CD14-positive monocyte (primary cell): ENCODE results near the gene PPP2R2D. TPM values are rescaled to one million over a fixed set of nuclear protein-coding genes. Genes with fewer than 3 reads are reported as not detected.
A peak's percentile ranks its signal among the peaks of the same experiment; 100 is the strongest.

ENCODE experiments used
- DNase-seq, 3 donors: peaks; one replicate each; pipeline ENCODE4 v3.0.0-alpha.2; 2011 to 2022
- H2AFZ ChIP-seq: 2 replicates; pipeline ENCODE4 v1.6.0; 2012; ENCODE audit warnings: mild to moderate bottlenecking, low read depth, low read length, inconsistent platforms; ENCODE audit not compliant: insufficient read depth, poor library complexity, severe bottlenecking
- H3K27ac ChIP-seq, 2 donors: 1 replicate in 1 of 2; 2 replicates in 1 of 2; pipeline ENCODE4 v1.5.1; 2012 to 2013; ENCODE audit warnings: low read length in 2 of 2, control low read depth in 1 of 2, inconsistent platforms in 1 of 2, low read depth in 1 of 2, mild to moderate bottlenecking in 1 of 2
- H3K27me3 ChIP-seq, 2 donors: one replicate each; pipeline versions ENCODE4 v1.6.0 to v1.6.1; 2011 to 2013; ENCODE audit warnings: low read length in 2 of 2; ENCODE audit not compliant: control insufficient read depth in 2 of 2, insufficient read depth in 2 of 2
- H3K36me3 ChIP-seq, 2 donors: replicated peaks in 1 of 2; 1 replicate in 1 of 2; 2 replicates in 1 of 2; pipeline versions ENCODE4 v1.5.1 to v1.6.1; 2012 to 2013; ENCODE audit warnings: low read length in 2 of 2, control low read depth in 1 of 2, inconsistent platforms in 1 of 2, mild to moderate bottlenecking in 1 of 2; ENCODE audit not compliant: insufficient read depth in 2 of 2, control insufficient read depth in 1 of 2
- H3K4me1 ChIP-seq, 2 donors: 1 replicate in 1 of 2; 2 replicates in 1 of 2; pipeline versions ENCODE4 v1.5.1 to v1.6.1; 2012 to 2013; ENCODE audit warnings: low read length in 2 of 2, control low read depth in 1 of 2, inconsistent platforms in 1 of 2, mild to moderate bottlenecking in 1 of 2, moderate library complexity in 1 of 2; ENCODE audit not compliant: insufficient read depth in 2 of 2, control insufficient read depth in 1 of 2
- H3K4me2 ChIP-seq: replicated peaks from 2 replicates; pipeline ENCODE3; 2012; ENCODE audit warnings: low read length, moderate library complexity, mild to moderate bottlenecking; ENCODE audit not compliant: poor library complexity, severe bottlenecking; ENCODE audit errors: extremely low read depth
- H3K4me3 ChIP-seq, 3 experiments: fragments of 200-600 bp in 1 of 3; sonication (generic) in 1 of 3; replicated peaks in 1 of 3; 1 replicate in 2 of 3; 2 replicates in 1 of 3; pipeline ENCODE4 v1.5.1; 2011 to 2013; ENCODE audit warnings: low read length in 3 of 3, mild to moderate bottlenecking in 3 of 3, control low read depth in 2 of 3, low read depth in 2 of 3, inconsistent platforms in 1 of 3, moderate library complexity in 1 of 3
- H3K79me2 ChIP-seq: 2 replicates; pipeline ENCODE4 v1.6.0; 2012; ENCODE audit warnings: mild to moderate bottlenecking, control low read depth, inconsistent platforms, low read length, moderate library complexity; ENCODE audit not compliant: insufficient read depth
- H3K9ac ChIP-seq: 2 replicates; pipeline ENCODE4 v1.6.0; 2017; ENCODE audit warnings: low read length, mild to moderate bottlenecking; ENCODE audit not compliant: insufficient read depth, poor library complexity, severe bottlenecking
- H3K9me3 ChIP-seq, 2 donors: replicated peaks in 1 of 2; 1 replicate in 1 of 2; 2 replicates in 1 of 2; pipeline versions ENCODE4 v1.5.1 to v1.6.1; 2012 to 2013; ENCODE audit warnings: low read length in 2 of 2, control low read depth in 1 of 2; ENCODE audit not compliant: control insufficient read depth in 1 of 2, insufficient read depth in 1 of 2
- H4K20me1 ChIP-seq: 2 replicates; pipeline ENCODE4 v1.6.0; 2012; ENCODE audit warnings: mild to moderate bottlenecking, low read length, control low read depth, moderate library complexity; ENCODE audit not compliant: insufficient read depth
- H3K27ac Mint-ChIP-seq, 7 donors: one replicate each; pipeline ENCODE4 v1.8.0; 2020; ENCODE audit warnings: mild to moderate bottlenecking in 7 of 7, mixed read lengths in 7 of 7, moderate library complexity in 6 of 7, inconsistent platforms in 2 of 7
- H3K27me3 Mint-ChIP-seq, 3 donors: one replicate each; pipeline ENCODE4 v1.8.0; 2021 to 2022; ENCODE audit warnings: low read depth in 3 of 3, mild to moderate bottlenecking in 3 of 3, mixed read lengths in 3 of 3, moderate library complexity in 3 of 3, inconsistent platforms in 1 of 3
- H3K36me3 Mint-ChIP-seq, 2 donors: one replicate each; pipeline ENCODE4 v1.8.0; 2020; ENCODE audit warnings: mixed read lengths in 2 of 2, inconsistent platforms in 1 of 2, mild to moderate bottlenecking in 1 of 2
- H3K4me1 Mint-ChIP-seq: one replicate; pipeline ENCODE4 v1.8.0; 2020; ENCODE audit warnings: mild to moderate bottlenecking, mixed read lengths
- H3K4me3 Mint-ChIP-seq, 2 donors: one replicate each; pipeline ENCODE4 v1.8.0; 2020; ENCODE audit warnings: mild to moderate bottlenecking in 2 of 2, mixed read lengths in 2 of 2, moderate library complexity in 1 of 2
- H3K9me3 Mint-ChIP-seq, 7 donors: one replicate each; pipeline ENCODE4 v1.8.0; 2020 to 2022; ENCODE audit warnings: mixed read lengths in 7 of 7, mild to moderate bottlenecking in 6 of 7, moderate library complexity in 6 of 7, inconsistent platforms in 2 of 7
- CTCF ChIP-seq: fragments of 200-600 bp; IDR thresholded peaks from one replicate; pipeline ENCODE4 v1.8.0; 2022; ENCODE audit warnings: antibody characterized with exemption, mild to moderate bottlenecking
- WGBS: methylation state at CpG from one replicate; pipeline ENCODE4 v1.1.5; 2013; ENCODE audit warnings: missing lambda C conversion rate; ENCODE audit not compliant: insufficient coverage; 5-methylcytosine and 5-hydroxymethylcytosine counted together
- intact Hi-C, 2 donors: fragments of 100-400 bp; cut with micrococcal nuclease; formaldehyde crosslinking; loops; one replicate each; pipeline versions ENCODE4 v1.15.0 to v1.15.1; 2023
- polyA plus RNA-seq, 3 donors: library from polyadenylated mRNA; depleted of rRNA in 1 of 3; unstranded in 2 of 3; stranded (reverse) in 1 of 3; fragments of 300-500 nt in 2 of 3; fragments of >200 nt in 1 of 3; fragmentation: Illumina TruSeq in 2 of 3; gene quantifications; 1 replicate in 2 of 3; 2 replicates in 1 of 3; pipeline ENCODE4 v1.2.3, GENCODE V29; 2012 to 2021

PPP2R2D gene
- polyA plus RNA-seq, 3 donors, result 12.8 to 23.5 (median 12.9) TPM

- Histone ChIP-seq H3K4me1 (no peaks in the 10 kb centered on the region), H3K9ac (no peak overlapping the region)
Observed at GRCh38 chr10:132001238-132001972, 100.6 kb downstream of the PPP2R2D start.

GRCh38 chr10:132002004-132002403 lies 101.2 kb downstream of the PPP2R2D start:
- DNase-seq, result no peak
- no peaks in the 10 kb centered on the region for H3K79me2 ChIP-seq
- no peak overlapping the region for H3K4me2 ChIP-seq
- H3K9ac ChIP-seq, result no peak overlapping the region
- H3K4me1 ChIP-seq, result no peaks in the 10 kb centered on the region
- no peak overlapping the region for H3K27ac ChIP-seq
- H3K4me1 Mint-ChIP-seq, result peaks cover 1% of the 10 kb centered on the region
- H3K4me3 ChIP-seq, result no peak overlapping the region
- no peak overlapping the region for H2AFZ ChIP-seq
- H4K20me1 ChIP-seq, result no peaks in the 10 kb centered on the region
- intact Hi-C loops, result no loop called here
- no peak for TF ChIP-seq CTCF
- no peak overlapping the region for H3K4me3 Mint-ChIP-seq
- H3K27me3 ChIP-seq, result no peaks in the 10 kb centered on the region
- WGBS, result 97% methylated on average over 3 of the region's 4 CpGs
- H3K27ac Mint-ChIP-seq, result no peak overlapping the region
- peaks cover 8% of the 10 kb centered on the region in 2 donors for H3K9me3 ChIP-seq
- H3K27me3 Mint-ChIP-seq, result peaks cover 4 to 13% (median 9%) of the 10 kb centered on the region in 3 donors
- no peaks in the 10 kb centered on the region for H3K36me3 ChIP-seq
- no peaks in the 10 kb centered on the region for H3K36me3 Mint-ChIP-seq
- H3K9me3 Mint-ChIP-seq, result peaks cover 5 to 18% (median 9%) of the 10 kb centered on the region in 7 donors

More at GRCh38 chr10:132001238-132001972, 100.6 kb downstream of the PPP2R2D start:
- Histone ChIP-seq H3K4me2 (no peak overlapping the region), H2AFZ (no peak overlapping the region), H3K27me3 (no peaks in the 10 kb centered on the region), H3K27ac (no peak overlapping the region), H3K36me3 (no peaks in the 10 kb centered on the region), H3K9me3 (peaks cover 8% of the 10 kb centered on the region in 2 donors), H4K20me1 (no peaks in the 10 kb centered on the region), H3K4me3 (no peak overlapping the region), H3K79me2 (no peaks in the 10 kb centered on the region)
- peaks cover 1% of the 10 kb centered on the region for H3K4me1 Mint-ChIP-seq
- H3K27ac Mint-ChIP-seq, result peak overlapping the region in 1 of 7 donors; percentile 23
- no peak for DNase-seq
- peaks cover 5 to 17% (median 9%) of the 10 kb centered on the region in 7 donors for H3K9me3 Mint-ChIP-seq
- TF ChIP-seq CTCF, result no peak
- intact Hi-C loops, result no loop called here
- peaks cover 3 to 14% (median 10%) of the 10 kb centered on the region in 3 donors for H3K27me3 Mint-ChIP-seq
- H3K36me3 Mint-ChIP-seq, result no peaks in the 10 kb centered on the region
- no peak overlapping the region for H3K4me3 Mint-ChIP-seq
- 80% methylated on average over 12 of the region's 15 CpGs for WGBS
